ENCODE data around the gene CADPS. TPM values are rescaled to one million over a fixed set of nuclear protein-coding genes. Genes with fewer than 3 reads are reported as not detected.

The CADPS gene
- total RNA-seq, result not detected in 2 replicates

- H3K27ac Mint-ChIP-seq, result no peak within 1 kb of the TSS
- no peak within 1 kb of the TSS for H3K4me3 Mint-ChIP-seq (ENCODE audit: low read depth)
- H3K4me1 Mint-ChIP-seq (ENCODE audit: low read depth), result no peaks in the 10 kb centered on the region
- peaks cover 35% of the 10 kb centered on the region for H3K27me3 Mint-ChIP-seq (ENCODE audit: low read depth)
- no peaks in the 10 kb centered on the region for H3K9me3 Mint-ChIP-seq
- intact Hi-C loops (cut with micrococcal nuclease), result loop anchor here (10.0 kb wide), 1 partner anchor 500 kb away; the partner anchor contains the start of gene FEZF2
- DNase-seq (ENCODE audit: low spot score), result no peak
- H3K36me3 Mint-ChIP-seq (ENCODE audit: low read depth), result no peaks in the 10 kb centered on the region
Observed at GRCh38 chr3:62874711-62875557, at the start of gene CADPS. CADPS (minus strand) TSS chr3:62875416; CDS start chr3:62875029, 387 bp downstream.

DNA sequence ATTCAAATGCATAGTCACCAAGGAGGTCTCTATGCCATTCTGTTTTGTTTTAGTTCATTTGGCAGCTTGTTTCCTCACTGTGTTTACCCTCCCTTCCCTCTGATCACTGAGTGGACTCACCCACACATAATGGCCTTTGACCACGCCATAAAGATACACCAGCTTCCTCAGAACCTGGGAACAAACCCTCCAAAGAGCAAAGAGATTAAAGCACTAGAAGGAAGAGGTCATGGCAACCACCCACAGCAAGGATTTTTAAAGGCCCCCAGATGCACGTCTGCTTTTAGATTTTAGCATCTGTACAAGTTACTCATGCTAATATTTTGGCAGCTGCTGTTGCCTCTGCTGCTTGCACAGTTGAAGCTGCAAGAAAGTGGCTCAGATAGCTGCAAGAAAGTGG lies 47.9 kb upstream of the CADPS start:
- Mint-ChIP-seq H3K4me1 (ENCODE audit: low read depth) (no peaks in the 10 kb centered on the region), H3K36me3 (ENCODE audit: low read depth) (no peaks in the 10 kb centered on the region), H3K27me3 (ENCODE audit: low read depth) (no peaks in the 10 kb centered on the region), H3K9me3 (no peaks in the 10 kb centered on the region), H3K27ac (no peak overlapping the region), H3K4me3 (ENCODE audit: low read depth) (no peak overlapping the region)
- no peak for DNase-seq (ENCODE audit: low spot score)
- intact Hi-C loops (cut with micrococcal nuclease), result no loop called here

DNA sequence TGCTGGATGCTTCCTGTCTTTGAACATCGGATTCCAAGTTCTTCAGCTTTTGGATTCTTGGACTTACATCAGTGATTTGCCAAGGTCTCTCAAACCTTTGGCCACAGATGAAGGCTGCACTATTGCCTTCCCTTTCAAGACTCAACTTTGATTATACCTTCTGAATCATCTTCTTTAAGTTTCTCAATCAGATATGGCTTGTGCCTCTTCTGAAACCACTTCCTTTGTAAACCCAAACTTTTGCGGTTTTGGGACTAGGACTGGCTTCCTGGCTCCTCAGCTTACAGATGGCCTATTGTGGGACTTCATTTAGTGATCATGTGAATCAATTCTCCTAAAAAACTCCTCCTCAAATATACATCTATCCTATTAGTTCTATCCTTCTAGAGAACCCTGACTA lies 47.1 kb upstream of the CADPS start:
- H3K36me3 Mint-ChIP-seq (ENCODE audit: low read depth), result no peaks in the 10 kb centered on the region
- intact Hi-C loops (cut with micrococcal nuclease), result no loop called here
- no peak for DNase-seq (ENCODE audit: low spot score)
- no peaks in the 10 kb centered on the region for H3K9me3 Mint-ChIP-seq
- no peak overlapping the region for H3K4me3 Mint-ChIP-seq (ENCODE audit: low read depth)
- no peaks in the 10 kb centered on the region for H3K4me1 Mint-ChIP-seq (ENCODE audit: low read depth)
- H3K27me3 Mint-ChIP-seq (ENCODE audit: low read depth), result no peaks in the 10 kb centered on the region
- H3K27ac Mint-ChIP-seq, result no peak overlapping the region

GRCh38 chr3:62920466-62920784 lies 45.2 kb upstream of the CADPS start:
- no peaks in the 10 kb centered on the region for H3K4me1 Mint-ChIP-seq (ENCODE audit: low read depth)
- no peak for DNase-seq (ENCODE audit: low spot score)
- H3K27ac Mint-ChIP-seq, result no peak overlapping the region
- H3K4me3 Mint-ChIP-seq (ENCODE audit: low read depth), result no peak overlapping the region
- H3K27me3 Mint-ChIP-seq (ENCODE audit: low read depth), result no peaks in the 10 kb centered on the region
- H3K36me3 Mint-ChIP-seq (ENCODE audit: low read depth), result no peaks in the 10 kb centered on the region
- intact Hi-C loops (cut with micrococcal nuclease), result no loop called here
- H3K9me3 Mint-ChIP-seq, result peaks cover 3% of the 10 kb centered on the region

DNA sequence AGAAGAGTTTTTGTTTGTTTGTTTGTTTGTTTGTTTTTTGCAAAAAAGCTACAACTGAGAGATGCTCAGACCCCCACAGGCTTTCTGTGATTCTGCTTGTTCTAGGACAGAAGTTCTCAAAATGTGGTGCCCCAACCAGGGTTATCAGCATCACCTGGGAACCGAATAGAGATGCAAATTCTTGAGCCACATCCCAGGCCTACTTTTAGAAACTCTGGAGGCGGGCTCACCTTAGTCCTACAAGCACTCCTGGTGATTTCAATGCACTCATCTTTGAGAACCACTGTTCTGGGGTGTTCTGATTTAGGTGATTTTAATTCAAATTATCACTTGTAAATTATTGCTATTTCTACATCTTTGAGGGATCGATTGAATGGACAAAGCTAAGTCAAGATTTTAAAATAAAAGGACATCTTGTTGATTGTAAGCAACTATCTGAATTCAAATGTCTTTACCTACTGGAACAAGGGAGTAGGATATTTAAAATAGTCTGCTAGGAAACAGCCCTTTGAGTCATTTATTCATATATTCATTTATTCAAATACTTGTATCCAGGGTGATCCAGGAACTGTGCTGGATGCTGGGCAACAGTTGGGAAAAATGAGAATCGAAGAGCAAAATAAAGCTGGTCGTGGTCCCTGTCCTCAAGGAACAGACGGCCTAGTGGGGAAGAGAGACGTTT lies 44.7 kb upstream of the CADPS start:
- Mint-ChIP-seq H3K27ac (no peak overlapping the region), H3K27me3 (ENCODE audit: low read depth) (no peaks in the 10 kb centered on the region), H3K9me3 (peaks cover 3% of the 10 kb centered on the region), H3K36me3 (ENCODE audit: low read depth) (no peaks in the 10 kb centered on the region), H3K4me1 (ENCODE audit: low read depth) (no peaks in the 10 kb centered on the region), H3K4me3 (ENCODE audit: low read depth) (no peak overlapping the region)
- intact Hi-C loops (cut with micrococcal nuclease), result no loop called here
- no peak for DNase-seq (ENCODE audit: low spot score)

DNA sequence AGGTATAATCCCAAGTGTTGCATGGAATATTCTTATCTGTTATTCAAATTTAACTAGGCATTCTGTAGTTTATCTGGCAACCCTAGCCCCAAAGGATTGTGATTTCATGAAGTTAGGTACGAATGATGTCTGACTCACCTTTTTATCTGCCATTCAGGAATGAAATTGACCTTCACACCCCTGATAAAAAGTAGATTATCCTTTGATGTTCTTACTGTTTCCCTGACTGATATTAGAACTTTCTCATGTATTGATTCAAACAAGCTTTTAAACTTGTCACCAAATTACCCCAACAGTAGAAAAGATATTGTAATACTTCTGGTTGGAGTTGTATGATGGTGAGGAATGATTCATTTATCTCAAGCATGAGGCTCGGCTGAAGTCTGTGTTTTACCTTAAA lies 43.6 kb upstream of the CADPS start:
- no peak overlapping the region for H3K27ac Mint-ChIP-seq

GRCh38 chr3:62918131-62918530 lies 42.9 kb upstream of the CADPS start:
- Mint-ChIP-seq H3K4me1 (ENCODE audit: low read depth) (no peaks in the 10 kb centered on the region), H3K27ac (no peak overlapping the region), H3K27me3 (ENCODE audit: low read depth) (no peaks in the 10 kb centered on the region), H3K36me3 (ENCODE audit: low read depth) (no peaks in the 10 kb centered on the region), H3K4me3 (ENCODE audit: low read depth) (no peak overlapping the region), H3K9me3 (peaks cover 3% of the 10 kb centered on the region)
- intact Hi-C loops (cut with micrococcal nuclease), result no loop called here
- no peak for DNase-seq (ENCODE audit: low spot score)

More for the DNA sequence above, 43.6 kb upstream of the CADPS start:
- DNase-seq (ENCODE audit: low spot score), result no peak
- intact Hi-C loops (cut with micrococcal nuclease), result no loop called here
- Mint-ChIP-seq H3K36me3 (ENCODE audit: low read depth) (no peaks in the 10 kb centered on the region), H3K4me1 (ENCODE audit: low read depth) (no peaks in the 10 kb centered on the region), H3K4me3 (ENCODE audit: low read depth) (no peak overlapping the region), H3K9me3 (peaks cover 3% of the 10 kb centered on the region), H3K27me3 (ENCODE audit: low read depth) (no peaks in the 10 kb centered on the region)

DNA sequence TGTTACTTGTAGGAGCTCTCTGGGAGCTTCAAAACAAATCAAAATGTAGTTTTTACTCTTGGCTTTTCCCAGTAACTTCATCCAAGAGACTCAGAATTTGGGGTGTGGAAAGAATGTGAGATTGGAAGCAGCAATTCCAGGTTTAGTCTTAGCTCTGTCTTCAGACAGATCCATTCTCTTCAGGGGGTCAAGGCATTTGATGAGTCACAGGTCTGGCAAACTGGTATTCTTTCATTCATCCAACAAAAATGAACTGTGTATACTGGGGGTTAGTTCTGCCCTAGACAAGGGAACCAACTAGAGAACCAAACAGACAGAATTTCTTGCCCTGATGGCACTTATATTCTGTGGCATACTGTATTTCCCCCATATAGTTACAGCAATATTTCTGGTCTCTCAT lies 36.3 kb upstream of the CADPS start:
- H3K36me3 Mint-ChIP-seq (ENCODE audit: low read depth), result no peaks in the 10 kb centered on the region
- no peak for DNase-seq (ENCODE audit: low spot score)
- H3K9me3 Mint-ChIP-seq, result no peaks in the 10 kb centered on the region
- H3K27me3 Mint-ChIP-seq (ENCODE audit: low read depth), result no peaks in the 10 kb centered on the region
- no peak overlapping the region for H3K4me3 Mint-ChIP-seq (ENCODE audit: low read depth)
- H3K4me1 Mint-ChIP-seq (ENCODE audit: low read depth), result no peaks in the 10 kb centered on the region
- intact Hi-C loops (cut with micrococcal nuclease), result no loop called here
- H3K27ac Mint-ChIP-seq, result no peak overlapping the region

DNA sequence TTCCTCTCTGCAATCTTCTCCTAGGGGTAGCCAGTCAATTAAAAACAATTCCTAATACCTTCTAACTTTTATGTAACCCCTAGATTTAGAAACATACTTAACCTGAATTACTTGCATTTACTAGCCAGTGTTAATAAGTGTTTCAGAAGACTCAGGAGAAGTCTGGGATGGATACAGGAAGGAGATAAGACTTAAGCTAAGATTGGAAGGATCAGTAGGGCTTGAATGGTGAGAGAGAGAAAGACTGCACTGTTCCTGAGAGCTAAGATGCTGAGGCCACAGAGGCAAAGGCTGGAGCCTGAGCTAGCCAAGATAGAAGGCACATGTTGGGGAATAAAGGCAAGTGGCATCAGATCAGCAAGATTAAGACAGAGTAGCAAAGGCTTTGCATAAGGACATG lies 30.1 kb upstream of the CADPS start:
- H3K27ac Mint-ChIP-seq, result no peak overlapping the region
- no peaks in the 10 kb centered on the region for H3K9me3 Mint-ChIP-seq
- H3K4me1 Mint-ChIP-seq (ENCODE audit: low read depth), result no peaks in the 10 kb centered on the region
- no peaks in the 10 kb centered on the region for H3K36me3 Mint-ChIP-seq (ENCODE audit: low read depth)
- no peak overlapping the region for H3K4me3 Mint-ChIP-seq (ENCODE audit: low read depth)
- DNase-seq (ENCODE audit: low spot score), result no peak
- no peaks in the 10 kb centered on the region for H3K27me3 Mint-ChIP-seq (ENCODE audit: low read depth)
- intact Hi-C loops (cut with micrococcal nuclease), result no loop called here

- H3K36me3 Mint-ChIP-seq (ENCODE audit: low read depth), result no peaks in the 10 kb centered on the region
- no peaks in the 10 kb centered on the region for H3K4me1 Mint-ChIP-seq (ENCODE audit: low read depth)
- no peaks in the 10 kb centered on the region for H3K27me3 Mint-ChIP-seq (ENCODE audit: low read depth)
- no peak overlapping the region for H3K4me3 Mint-ChIP-seq (ENCODE audit: low read depth)
- H3K27ac Mint-ChIP-seq, result no peak overlapping the region
- DNase-seq (ENCODE audit: low spot score), result no peak
- intact Hi-C loops (cut with micrococcal nuclease), result no loop called here
- H3K9me3 Mint-ChIP-seq, result no peaks in the 10 kb centered on the region
Observed at GRCh38 chr3:62898530-62899496, 23.6 kb upstream of the CADPS start.

DNA sequence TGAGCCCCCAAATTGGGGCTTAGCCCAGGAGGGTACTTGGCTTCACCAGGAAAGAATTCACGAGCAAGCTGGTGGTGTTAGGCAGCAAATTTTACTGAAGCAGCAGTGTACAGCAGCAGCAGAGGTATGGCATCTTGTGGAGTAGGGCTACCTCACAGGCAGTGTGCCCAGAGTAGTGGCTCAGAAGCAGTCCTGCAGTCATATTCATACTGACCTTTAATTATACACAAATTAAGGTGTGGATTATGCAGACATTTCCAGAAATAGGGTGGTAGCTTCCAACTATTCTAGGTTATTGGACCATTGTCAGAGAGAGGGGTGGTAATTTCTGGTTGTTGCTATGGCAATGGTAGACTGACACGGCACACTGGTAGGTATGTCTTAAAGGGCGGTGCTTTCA lies 20.7 kb upstream of the CADPS start:
- Mint-ChIP-seq H3K27ac (no peak overlapping the region), H3K4me1 (ENCODE audit: low read depth) (no peaks in the 10 kb centered on the region), H3K36me3 (ENCODE audit: low read depth) (no peaks in the 10 kb centered on the region), H3K27me3 (ENCODE audit: low read depth) (no peaks in the 10 kb centered on the region), H3K4me3 (ENCODE audit: low read depth) (no peak overlapping the region), H3K9me3 (no peaks in the 10 kb centered on the region)
- intact Hi-C loops (cut with micrococcal nuclease), result no loop called here
- no peak for DNase-seq (ENCODE audit: low spot score)

DNA sequence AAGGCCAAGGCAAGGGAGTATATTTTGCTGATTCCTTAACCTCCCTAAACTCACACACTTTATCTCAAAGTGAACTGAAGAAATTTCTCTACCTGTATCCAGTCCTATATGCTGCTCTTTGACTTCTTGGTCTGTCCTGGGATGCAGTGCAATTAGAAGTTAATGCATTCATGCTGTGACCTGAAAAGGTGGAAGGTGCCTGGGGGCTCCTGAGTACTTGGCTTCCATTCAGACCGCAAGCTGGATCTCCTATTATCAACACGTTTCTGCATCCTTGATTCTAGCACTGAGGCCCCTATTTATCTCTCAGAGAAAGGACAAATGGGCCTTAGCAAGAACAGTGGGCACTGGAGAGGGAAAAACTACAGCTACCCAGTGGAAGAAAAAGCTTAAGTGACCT lies 17.7 kb upstream of the CADPS start:
- Mint-ChIP-seq H3K9me3 (no peaks in the 10 kb centered on the region), H3K4me1 (ENCODE audit: low read depth) (no peaks in the 10 kb centered on the region), H3K27ac (no peak overlapping the region), H3K27me3 (ENCODE audit: low read depth) (no peaks in the 10 kb centered on the region), H3K4me3 (ENCODE audit: low read depth) (no peak overlapping the region), H3K36me3 (ENCODE audit: low read depth) (no peaks in the 10 kb centered on the region)
- intact Hi-C loops (cut with micrococcal nuclease), result no loop called here
- no peak for DNase-seq (ENCODE audit: low spot score)
